A549 (cell line): ENCODE results near the gene PXDC1. TPM values are rescaled to one million over a fixed set of nuclear protein-coding genes. Genes with fewer than 3 reads are reported as not detected.
"Not testable (repeated sequence)": the region's sequence is repeated elsewhere in the genome, so short reads cannot be mapped to it uniquely, and the experiment has no call there.

Experiments used
- ATAC-seq, 2 experiments: fragments of 200-7000 bp in 1 of 2; fragments of >200 bp in 1 of 2; cut with Nextera tagmentation in 1 of 2; cut with Tn5 transposase in 1 of 2; 3 replicates each; pipeline versions ENCODE4 v1.8.0 to v1.9.1; 2018 to 2020; ENCODE audit warnings: mild to moderate bottlenecking in 1 of 2, moderate library complexity in 1 of 2
- CTCF ChIA-PET: fragments of 300-600 bp; sonication (Branson Sonifier 250); formaldehyde crosslinking; extraction: SDS; loops from one replicate; lab custom pipeline; 2021; ENCODE audit warnings: antibody characterized with exemption, inconsistent platforms; lab: Yijun Ruan, JAX
- POLR2A ChIA-PET: fragments of 350-600 bp; formaldehyde crosslinking; extraction: SDS; loops from one replicate; lab custom pipeline; 2021; ENCODE audit warnings: antibody characterized with exemption, inconsistent platforms; lab: Yijun Ruan, JAX
- DNase-seq, 2 experiments: peaks; one replicate each; pipeline versions ENCODE4 v3.0.0 to v3.0.0-alpha.2; 2011 to 2016; ENCODE audit warnings: low read depth in 1 of 2, low spot score in 1 of 2
- FAIRE-seq: peaks from 2 replicates; lab custom pipeline; 2011; peaks lifted over from hg19 to GRCh38; lab: Jason Lieb, UNC
- H3K27ac ChIP-seq, 2 experiments: fragments of >200 bp; sonication (Bioruptor Twin); formaldehyde crosslinking; 3 replicates each; pipeline ENCODE4 v1.5.1; 2016 to 2017
- H3K4me1 ChIP-seq: fragments of >200 bp; sonication (Bioruptor Twin); formaldehyde crosslinking; 3 replicates; pipeline ENCODE4 v1.6.1; 2016
- H3K4me2 ChIP-seq: fragments of >200 bp; sonication (Bioruptor Twin); formaldehyde crosslinking; 3 replicates; pipeline ENCODE4 v1.6.1; 2016
- H3K4me3 ChIP-seq: fragments of >200 bp; sonication (Bioruptor Twin); formaldehyde crosslinking; 3 replicates; pipeline ENCODE4 v1.5.1; 2016
- H3K9me3 ChIP-seq: fragments of >200 bp; sonication (Bioruptor Twin); formaldehyde crosslinking; 3 replicates; pipeline ENCODE4 v1.6.1; 2016
- CHD2 ChIP-seq: fragments of 150-350 bp; IDR thresholded peaks from 2 replicates; pipeline ENCODE4 v1.6.1; 2014; ENCODE audit warnings: low read length; ENCODE audit not compliant: partially characterized antibody
- CHD4 ChIP-seq: fragments of 200-600 bp; sonication (generic); IDR thresholded peaks from 2 replicates; pipeline ENCODE4 v1.6.1; 2016; ENCODE audit warnings: antibody characterized with exemption, mild to moderate bottlenecking, borderline replicate concordance
- EHF ChIP-seq: fragments of 250-450 bp; sonication (Bioruptor Pico); IDR thresholded peaks from 2 replicates; pipeline ENCODE4 v1.5.0; 2020; ENCODE audit warnings: mild to moderate bottlenecking
- ESRRA ChIP-seq: fragments of 150-350 bp; IDR thresholded peaks from 2 replicates; pipeline ENCODE4 v1.6.1; 2014; ENCODE audit warnings: mild to moderate bottlenecking, low read length, borderline replicate concordance
- HOXA7 ChIP-seq: fragments of 250-450 bp; sonication (Bioruptor Pico); IDR thresholded peaks from 2 replicates; pipeline ENCODE4 v1.5.0; 2020; ENCODE audit warnings: mild to moderate bottlenecking, moderate library complexity
- JUN ChIP-seq, 2 experiments: fragments of >200 bp; sonication (Bioruptor Twin); formaldehyde crosslinking; IDR thresholded peaks; 2 replicates in 1 of 2; 3 replicates in 1 of 2; pipeline ENCODE4 v1.6.1; 2016 to 2017
- MAFK ChIP-seq: fragments of 450-650 bp; IDR thresholded peaks from 2 replicates; pipeline ENCODE4 v1.6.1; 2014; ENCODE audit not compliant: partially characterized antibody
- PHF8 ChIP-seq: fragments of 200-600 bp; sonication (generic); IDR thresholded peaks from 2 replicates; pipeline ENCODE4 v1.6.1; 2016; ENCODE audit warnings: low read depth, mild to moderate bottlenecking, antibody characterized with exemption, moderate library complexity, borderline replicate concordance
- POLR2AphosphoS2 ChIP-seq: conservative IDR thresholded peaks from 2 replicates; pipeline ENCODE4 v1.6.1; 2012; ENCODE audit warnings: low read length, improper control_type of control experiment, inconsistent platforms
- RNF2 ChIP-seq: fragments of 200-600 bp; sonication (generic); IDR thresholded peaks from 2 replicates; pipeline ENCODE4 v1.6.1; 2016; ENCODE audit warnings: low read depth, mild to moderate bottlenecking, antibody characterized with exemption, moderate library complexity, borderline replicate concordance
- TFCP2L1 ChIP-seq: fragments of 250-450 bp; sonication (Bioruptor Pico); IDR thresholded peaks from 2 replicates; pipeline ENCODE4 v1.5.0; 2021; ENCODE audit warnings: mild to moderate bottlenecking
- WGBS: methylation state at CpG from one replicate; pipeline ENCODE4 v1.1.6; 2017; ENCODE audit errors: missing lambda C conversion rate; 5-methylcytosine and 5-hydroxymethylcytosine counted together
- polyA plus RNA-seq, 4 experiments: library from polyadenylated mRNA; depleted of rRNA in 3 of 4; stranded (reverse); fragments of >200 nt; fragmentation: RNase III in 1 of 4; extraction: RNeasy Plus Mini Kit Qiagen cat#74134 plus additional on column Dnase treatment in 1 of 4; gene quantifications; 2 replicates in 3 of 4; 3 replicates in 1 of 4; pipeline ENCODE4 v1.2.3, GENCODE V29; 2011 to 2017
- TF ChIP-seq, protein P1 (sequence below): fragments of >200 bp; sonication (Bioruptor Twin); formaldehyde crosslinking; IDR thresholded peaks from 3 replicates; pipeline ENCODE4 v1.5.1; 2016
- TF ChIP-seq, protein P2 (sequence below): fragments of 200-600 bp; sonication (generic); IDR thresholded peaks from 2 replicates; pipeline ENCODE4 v1.6.1; 2016; ENCODE audit warnings: antibody characterized with exemption, mild to moderate bottlenecking, moderate library complexity
- TF ChIP-seq, protein P3 (sequence below): fragments of >200 bp; sonication (Bioruptor Twin); formaldehyde crosslinking; IDR thresholded peaks from 3 replicates; pipeline ENCODE4 v1.6.1; 2016
- TF ChIP-seq, protein P4 (sequence below): IDR thresholded peaks from 2 replicates; pipeline ENCODE4 v1.6.1; 2012

Gene PXDC1
- polyA plus RNA-seq, 2 of the 4 experiments (the other 2 are of a cell fraction) = 2.5 to 6.6 TPM

DNA sequence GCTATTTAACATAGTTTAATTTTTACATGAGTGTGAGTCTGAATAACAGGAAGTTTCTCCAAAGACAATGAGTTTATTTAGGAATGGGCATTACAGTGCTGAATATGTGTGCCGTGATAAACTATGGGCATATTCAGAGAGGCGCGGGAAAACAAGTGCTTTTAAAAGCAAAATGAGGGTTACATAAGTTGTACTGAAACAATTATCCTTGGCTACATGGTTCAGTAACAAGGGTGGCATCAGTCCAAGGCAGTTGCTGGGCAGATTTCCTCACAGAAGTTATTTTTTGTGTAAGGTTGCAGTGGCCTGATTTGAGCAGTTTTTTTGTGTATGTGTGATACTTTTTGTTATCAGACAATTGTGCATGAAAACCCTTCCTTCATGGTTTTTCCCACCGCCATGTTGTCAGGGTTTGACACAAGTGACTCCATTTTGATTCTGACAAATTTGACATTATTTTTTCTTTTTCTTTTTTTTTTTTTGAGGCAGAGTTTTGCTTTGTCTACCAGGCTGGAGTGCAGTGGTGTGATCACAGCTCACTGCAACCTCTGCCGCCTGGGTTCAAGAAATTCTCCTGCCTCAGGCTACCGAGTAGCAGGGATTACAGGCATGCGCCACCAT is 22.3 kb upstream of the PXDC1 start (continued):
- TF ChIP-seq POLR2AphosphoS2 = no peak
- TF ChIP-seq PHF8 = no peak
- no peak for TF ChIP-seq CHD2
- TF ChIP-seq, protein P1, sequence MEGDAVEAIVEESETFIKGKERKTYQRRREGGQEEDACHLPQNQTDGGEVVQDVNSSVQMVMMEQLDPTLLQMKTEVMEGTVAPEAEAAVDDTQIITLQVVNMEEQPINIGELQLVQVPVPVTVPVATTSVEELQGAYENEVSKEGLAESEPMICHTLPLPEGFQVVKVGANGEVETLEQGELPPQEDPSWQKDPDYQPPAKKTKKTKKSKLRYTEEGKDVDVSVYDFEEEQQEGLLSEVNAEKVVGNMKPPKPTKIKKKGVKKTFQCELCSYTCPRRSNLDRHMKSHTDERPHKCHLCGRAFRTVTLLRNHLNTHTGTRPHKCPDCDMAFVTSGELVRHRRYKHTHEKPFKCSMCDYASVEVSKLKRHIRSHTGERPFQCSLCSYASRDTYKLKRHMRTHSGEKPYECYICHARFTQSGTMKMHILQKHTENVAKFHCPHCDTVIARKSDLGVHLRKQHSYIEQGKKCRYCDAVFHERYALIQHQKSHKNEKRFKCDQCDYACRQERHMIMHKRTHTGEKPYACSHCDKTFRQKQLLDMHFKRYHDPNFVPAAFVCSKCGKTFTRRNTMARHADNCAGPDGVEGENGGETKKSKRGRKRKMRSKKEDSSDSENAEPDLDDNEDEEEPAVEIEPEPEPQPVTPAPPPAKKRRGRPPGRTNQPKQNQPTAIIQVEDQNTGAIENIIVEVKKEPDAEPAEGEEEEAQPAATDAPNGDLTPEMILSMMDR = no peak
- TF ChIP-seq HOXA7 (CRISPR knock-in tag) = no peak
- TF ChIP-seq, protein P2, sequence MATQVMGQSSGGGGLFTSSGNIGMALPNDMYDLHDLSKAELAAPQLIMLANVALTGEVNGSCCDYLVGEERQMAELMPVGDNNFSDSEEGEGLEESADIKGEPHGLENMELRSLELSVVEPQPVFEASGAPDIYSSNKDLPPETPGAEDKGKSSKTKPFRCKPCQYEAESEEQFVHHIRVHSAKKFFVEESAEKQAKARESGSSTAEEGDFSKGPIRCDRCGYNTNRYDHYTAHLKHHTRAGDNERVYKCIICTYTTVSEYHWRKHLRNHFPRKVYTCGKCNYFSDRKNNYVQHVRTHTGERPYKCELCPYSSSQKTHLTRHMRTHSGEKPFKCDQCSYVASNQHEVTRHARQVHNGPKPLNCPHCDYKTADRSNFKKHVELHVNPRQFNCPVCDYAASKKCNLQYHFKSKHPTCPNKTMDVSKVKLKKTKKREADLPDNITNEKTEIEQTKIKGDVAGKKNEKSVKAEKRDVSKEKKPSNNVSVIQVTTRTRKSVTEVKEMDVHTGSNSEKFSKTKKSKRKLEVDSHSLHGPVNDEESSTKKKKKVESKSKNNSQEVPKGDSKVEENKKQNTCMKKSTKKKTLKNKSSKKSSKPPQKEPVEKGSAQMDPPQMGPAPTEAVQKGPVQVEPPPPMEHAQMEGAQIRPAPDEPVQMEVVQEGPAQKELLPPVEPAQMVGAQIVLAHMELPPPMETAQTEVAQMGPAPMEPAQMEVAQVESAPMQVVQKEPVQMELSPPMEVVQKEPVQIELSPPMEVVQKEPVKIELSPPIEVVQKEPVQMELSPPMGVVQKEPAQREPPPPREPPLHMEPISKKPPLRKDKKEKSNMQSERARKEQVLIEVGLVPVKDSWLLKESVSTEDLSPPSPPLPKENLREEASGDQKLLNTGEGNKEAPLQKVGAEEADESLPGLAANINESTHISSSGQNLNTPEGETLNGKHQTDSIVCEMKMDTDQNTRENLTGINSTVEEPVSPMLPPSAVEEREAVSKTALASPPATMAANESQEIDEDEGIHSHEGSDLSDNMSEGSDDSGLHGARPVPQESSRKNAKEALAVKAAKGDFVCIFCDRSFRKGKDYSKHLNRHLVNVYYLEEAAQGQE = no peak
- TF ChIP-seq JUN (IDR thresholded peaks at IDR 0.05) = no peak
- no peak for TF ChIP-seq EHF (CRISPR knock-in tag)
- TF ChIP-seq, protein P3, sequence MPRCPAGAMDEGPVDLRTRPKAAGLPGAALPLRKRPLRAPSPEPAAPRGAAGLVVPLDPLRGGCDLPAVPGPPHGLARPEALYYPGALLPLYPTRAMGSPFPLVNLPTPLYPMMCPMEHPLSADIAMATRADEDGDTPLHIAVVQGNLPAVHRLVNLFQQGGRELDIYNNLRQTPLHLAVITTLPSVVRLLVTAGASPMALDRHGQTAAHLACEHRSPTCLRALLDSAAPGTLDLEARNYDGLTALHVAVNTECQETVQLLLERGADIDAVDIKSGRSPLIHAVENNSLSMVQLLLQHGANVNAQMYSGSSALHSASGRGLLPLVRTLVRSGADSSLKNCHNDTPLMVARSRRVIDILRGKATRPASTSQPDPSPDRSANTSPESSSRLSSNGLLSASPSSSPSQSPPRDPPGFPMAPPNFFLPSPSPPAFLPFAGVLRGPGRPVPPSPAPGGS = no peak
- TF ChIP-seq TFCP2L1 (CRISPR knock-in tag) = no peak
- TF ChIP-seq, all 56 proteins: peak for 0

DNA sequence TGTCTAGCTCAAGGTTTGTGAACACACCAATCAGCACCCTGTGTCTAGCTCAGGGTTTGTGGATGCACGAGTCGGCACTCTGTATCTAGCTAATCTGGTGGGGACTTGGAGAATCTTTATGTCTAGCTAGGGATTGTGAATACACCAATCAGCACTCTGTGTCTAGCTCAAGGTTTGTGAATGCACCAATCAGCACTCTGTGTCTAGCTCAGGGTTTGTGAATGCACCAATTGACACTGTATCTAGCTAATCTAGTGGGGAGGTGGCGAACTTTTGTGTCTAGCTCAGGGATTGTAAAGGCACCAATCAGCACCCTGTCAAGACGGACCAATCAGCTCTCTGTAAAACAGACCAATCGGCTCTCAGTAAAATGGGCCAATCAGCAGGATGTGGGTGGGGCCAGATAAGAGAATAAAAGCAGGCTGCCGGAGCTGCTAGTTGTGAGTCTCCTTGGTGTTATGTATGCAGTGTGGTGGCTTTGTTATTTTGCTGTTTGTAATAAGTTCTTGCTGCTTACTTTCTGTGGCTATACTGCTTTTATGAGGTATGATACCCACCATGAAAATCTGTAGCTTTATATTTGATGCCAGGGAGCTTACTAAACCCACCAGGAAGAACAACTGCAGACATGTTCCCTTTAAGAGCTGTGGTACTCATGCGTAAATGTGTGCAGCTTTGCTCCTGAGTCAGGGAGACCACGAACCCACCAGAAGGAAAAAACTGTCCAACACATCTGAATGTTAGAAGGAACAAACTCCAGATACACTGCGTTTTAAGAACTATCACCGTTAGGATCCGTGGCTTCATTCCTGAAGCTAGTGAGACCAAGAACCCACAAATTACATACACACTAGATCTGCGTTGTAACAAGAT is 20.9 kb upstream of the PXDC1 start:
- POLR2A ChIA-PET = not testable (repeated sequence)
- WGBS = 91% methylated on average over 10 of the region's 12 CpGs

DNA sequence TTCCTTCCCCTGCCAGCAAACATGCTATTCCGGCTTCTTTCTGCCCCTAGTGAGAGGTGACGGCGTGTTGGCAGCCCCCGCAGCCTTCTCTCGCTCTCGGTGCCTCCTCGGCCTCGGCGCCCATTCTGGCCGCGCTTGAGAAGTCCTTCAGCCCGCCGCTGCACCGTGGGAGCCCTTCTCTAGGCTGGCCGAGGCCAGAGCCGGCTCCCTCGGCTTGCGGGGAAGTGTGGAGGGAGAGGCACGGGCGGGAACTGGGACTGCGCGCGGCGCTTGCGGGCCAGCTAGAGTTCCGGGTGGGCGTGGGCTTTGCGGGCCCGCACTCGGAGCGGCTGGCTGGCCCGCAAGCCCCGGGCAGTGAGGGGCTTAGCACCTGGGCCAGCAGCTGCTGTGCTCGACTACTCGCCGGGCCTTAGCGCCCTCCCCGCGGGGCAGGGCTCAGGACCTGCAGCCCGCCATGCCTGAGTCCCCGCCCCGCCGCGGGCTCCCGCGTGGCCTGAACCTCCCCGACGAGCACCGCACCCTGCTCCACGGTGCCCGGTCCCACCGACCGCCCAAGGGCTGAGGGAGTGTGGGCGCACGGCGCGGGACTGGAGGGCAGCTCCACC is 20.0 kb upstream of the PXDC1 start:
- Histone ChIP-seq H3K4me1 (no peaks in the 10 kb centered on the region), H3K9me3 (no peaks in the 10 kb centered on the region), H3K4me3 (no peak overlapping the region), H3K27ac (no peak overlapping the region), H3K4me2 (no peak overlapping the region)
- TF ChIP-seq RNF2 (no peak), ESRRA (no peak), CHD4 (no peak), HOXA7 (CRISPR knock-in tag) (no peak), MAFK (no peak)
- TF ChIP-seq, protein P4, sequence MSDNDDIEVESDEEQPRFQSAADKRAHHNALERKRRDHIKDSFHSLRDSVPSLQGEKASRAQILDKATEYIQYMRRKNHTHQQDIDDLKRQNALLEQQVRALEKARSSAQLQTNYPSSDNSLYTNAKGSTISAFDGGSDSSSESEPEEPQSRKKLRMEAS = no peak
- TF ChIP-seq, protein P1 = no peak
- ChIA-PET CTCF (interaction anchor here (1.2 to 1.5 kb wide), 3 partner anchors 10 to 22 kb away, joined by 3 to 4 read pairs (median 3); no protein-coding TSS in a partner anchor), POLR2A (no interaction called here)
- DNase-seq (no peak), ATAC-seq (no peak), FAIRE-seq (no peak)
- WGBS = 93% methylated on average over 12 of the region's 57 CpGs

More for the DNA sequence above, 20.9 kb upstream of the PXDC1 start:
- H3K4me1 ChIP-seq, H3K27ac ChIP-seq, H3K4me3 ChIP-seq, ATAC-seq, DNase-seq, FAIRE-seq, H3K9me3 ChIP-seq, H3K4me2 ChIP-seq: not testable (repeated sequence)
- CTCF ChIA-PET = interaction anchor here (1.1 to 1.5 kb wide), 3 partner anchors 9 to 76 kb away, joined by 3 read pairs; partner anchors contain the start of gene FAM50B
